Astrocyte (in vitro differentiated cells and primary cell): ENCODE measurements around the gene ABHD11.

Experiments
- EZH2 ChIP-seq: IDR thresholded peaks from 2 replicates; pipeline ENCODE4 v1.6.1; 2012; ENCODE audit warnings: mild to moderate bottlenecking, low read length, inconsistent platforms; ENCODE audit not compliant: insufficient read depth
- TF ChIP-seq, protein P1 (sequence below): IDR thresholded peaks from 2 replicates; pipeline ENCODE4 v1.5.1; 2011; ENCODE audit warnings: low read depth, mild to moderate bottlenecking, inconsistent platforms, low read length, moderate library complexity; ENCODE audit not compliant: insufficient read depth

DNA sequence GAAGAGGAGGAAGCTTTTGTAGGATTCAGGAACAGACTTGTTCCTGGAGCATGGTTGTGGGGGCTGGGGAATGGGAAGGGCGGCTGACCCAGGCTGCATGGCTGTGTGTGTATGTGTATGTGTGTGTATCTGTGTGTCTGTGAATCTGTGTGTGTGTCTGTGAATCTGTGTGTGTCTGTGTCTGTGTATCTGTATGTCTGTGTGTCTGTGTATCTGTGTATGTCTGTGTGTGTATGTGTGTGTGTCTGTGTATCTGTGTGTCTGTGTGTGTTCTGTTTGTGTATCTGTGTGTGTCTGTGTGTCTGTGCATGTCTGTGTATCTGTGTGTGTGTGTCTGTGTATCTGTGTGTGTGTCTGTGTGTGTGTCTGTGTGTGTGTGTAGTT is 12.5 kb downstream of the ABHD11 start:
- TF ChIP-seq, protein P1, sequence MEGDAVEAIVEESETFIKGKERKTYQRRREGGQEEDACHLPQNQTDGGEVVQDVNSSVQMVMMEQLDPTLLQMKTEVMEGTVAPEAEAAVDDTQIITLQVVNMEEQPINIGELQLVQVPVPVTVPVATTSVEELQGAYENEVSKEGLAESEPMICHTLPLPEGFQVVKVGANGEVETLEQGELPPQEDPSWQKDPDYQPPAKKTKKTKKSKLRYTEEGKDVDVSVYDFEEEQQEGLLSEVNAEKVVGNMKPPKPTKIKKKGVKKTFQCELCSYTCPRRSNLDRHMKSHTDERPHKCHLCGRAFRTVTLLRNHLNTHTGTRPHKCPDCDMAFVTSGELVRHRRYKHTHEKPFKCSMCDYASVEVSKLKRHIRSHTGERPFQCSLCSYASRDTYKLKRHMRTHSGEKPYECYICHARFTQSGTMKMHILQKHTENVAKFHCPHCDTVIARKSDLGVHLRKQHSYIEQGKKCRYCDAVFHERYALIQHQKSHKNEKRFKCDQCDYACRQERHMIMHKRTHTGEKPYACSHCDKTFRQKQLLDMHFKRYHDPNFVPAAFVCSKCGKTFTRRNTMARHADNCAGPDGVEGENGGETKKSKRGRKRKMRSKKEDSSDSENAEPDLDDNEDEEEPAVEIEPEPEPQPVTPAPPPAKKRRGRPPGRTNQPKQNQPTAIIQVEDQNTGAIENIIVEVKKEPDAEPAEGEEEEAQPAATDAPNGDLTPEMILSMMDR = no peak
- no peak for TF ChIP-seq EZH2
